GM13977 (cell line): ENCODE measurements around the gene MAT1A.

Experiments used
- DNase-seq: peaks from one replicate; pipeline ENCODE4 v3.0.0; 2012; ENCODE audit warnings: low spot score
- CTCF ChIP-seq: IDR thresholded peaks from 2 replicates; pipeline ENCODE4 v1.5.1; 2012; ENCODE audit warnings: mild to moderate bottlenecking, control low read depth; ENCODE audit not compliant: insufficient read depth; ENCODE audit errors: extremely low read depth, missing control alignments
- in situ Hi-C: fragments of 300-500 bp; cut with MboI; formaldehyde crosslinking; loops from one replicate; pipeline ENCODE4 v1.12.0; 2022; ENCODE audit warnings: low sequenced_read_pairs, low pct_unique_long_range_greater_than_20kb, mixed read lengths, inconsistent platforms; ENCODE audit not compliant: unreplicated experiment

MAT1A gene

DNA sequence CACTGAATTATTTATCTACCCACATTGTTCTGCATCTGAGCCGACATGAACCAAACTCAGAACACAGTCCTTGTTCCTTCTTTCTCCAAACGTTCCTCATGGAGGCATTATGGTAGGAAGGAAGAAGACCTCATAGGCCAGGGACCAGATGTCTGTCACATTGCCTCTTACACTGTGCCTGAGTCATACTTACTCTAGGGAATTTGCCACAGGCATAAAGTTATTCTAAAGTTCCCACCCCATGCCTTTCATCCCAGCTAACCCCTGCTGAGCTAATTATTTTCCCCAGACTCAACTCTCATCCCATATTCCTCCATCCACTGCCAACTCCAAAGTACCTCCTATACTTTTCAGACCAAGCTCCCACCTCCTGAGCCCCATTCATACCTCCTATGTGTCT, 21.2 kb downstream of the MAT1A start:
- no peak for TF ChIP-seq CTCF
- no peak for DNase-seq
- in situ Hi-C loops: no loop called here

- in situ Hi-C loops: no loop called here
- no peak for DNase-seq
- TF ChIP-seq CTCF: no peak
Observed at GRCh38 chr10:80266513-80266863, 23.0 kb downstream of the MAT1A start.

- no peak for DNase-seq
- TF ChIP-seq CTCF: no peak
- in situ Hi-C loops: no loop called here
Observed at GRCh38 chr10:80265740-80266512, 23.5 kb downstream of the MAT1A start.

- no peak for DNase-seq
- no peak for TF ChIP-seq CTCF
- in situ Hi-C loops: no loop called here
Observed at GRCh38 chr10:80264081-80265056, 25.1 kb downstream of the MAT1A start.

GRCh38 chr10:80261316-80262030, 28.0 kb downstream of the MAT1A start:
- TF ChIP-seq CTCF: no peak
- DNase-seq: no peak
- in situ Hi-C loops: no loop called here
